ENCODE measurements around the gene KLC3. TPM values are rescaled to one million over a fixed set of nuclear protein-coding genes. Genes with fewer than 3 reads are reported as not detected.

The KLC3 gene
- total and polyA plus RNA-seq, 2 of the 8 experiments (the other 6 are each of a cell fraction or from before 2014, with no cell fraction given) = 1.3 to 2.8 TPM

- no peak for TF ChIP-seq CTBP2 (IDR thresholded peaks at IDR 0.05; ENCODE audit: borderline replicate concordance, insufficient read depth, insufficient read length, low read length)
- no peak for TF ChIP-seq NRF1 (IDR thresholded peaks at IDR 0.05; ENCODE audit: low read depth, low read length)
- TF ChIP-seq BACH1 (IDR thresholded peaks at IDR 0.05; ENCODE audit: low read length) = no peak
- TF ChIP-seq RBBP5 (IDR thresholded peaks at IDR 0.05; ENCODE audit: borderline replicate concordance, low read depth, low read length) = no peak
- TF ChIP-seq RFX5 (IDR thresholded peaks at IDR 0.05; ENCODE audit: borderline replicate concordance, low read depth, low read length) = no peak
Measured at GRCh38 chr19:45293682-45294081, 46.9 kb upstream of the KLC3 start (continued).

Measured in H1 (cell line).